HepG2 (cell line): ENCODE results near the gene THY1. TPM values are rescaled to one million over a fixed set of nuclear protein-coding genes. Genes with fewer than 3 reads are reported as not detected.

ENCODE experiments used
- BHLHE40 ChIP-seq: IDR thresholded peaks from 2 replicates; pipeline ENCODE4 v1.6.1; 2011; ENCODE audit warnings: low read length, improper control_type of control experiment
- ELF3 ChIP-seq: IDR thresholded peaks from 2 replicates; pipeline ENCODE4 v1.6.1; 2016; ENCODE audit warnings: missing genetic modification reagents, missing compliant biosample characterization
- FLYWCH1 ChIP-seq: sonication (generic); formaldehyde crosslinking; IDR thresholded peaks from 2 replicates; pipeline ENCODE4 v1.8.1; 2023; ENCODE audit warnings: mild to moderate bottlenecking, missing genetic modification reagents
- GATAD1 ChIP-seq: IDR thresholded peaks from 2 replicates; pipeline ENCODE4 v1.6.1; 2016; ENCODE audit warnings: missing genetic modification reagents, missing compliant biosample characterization
- HNRNPK ChIP-seq: fragments of 200-400 bp; formaldehyde crosslinking; IDR thresholded peaks from 2 replicates; pipeline ENCODE4 v1.6.1; 2018; ENCODE audit warnings: low read length, low read depth, moderate library complexity, mild to moderate bottlenecking; ENCODE audit not compliant: poor library complexity, severe bottlenecking
- HNRNPLL ChIP-seq: fragments of 200-400 bp; formaldehyde crosslinking; IDR thresholded peaks from 2 replicates; pipeline ENCODE4 v1.6.1; 2017; ENCODE audit warnings: mild to moderate bottlenecking, low read depth, low read length; ENCODE audit not compliant: poor library complexity, severe bottlenecking
- MED13 ChIP-seq: sonication (generic); formaldehyde crosslinking; IDR thresholded peaks from 2 replicates; pipeline ENCODE4 v1.5.0; 2020; ENCODE audit warnings: missing genetic modification reagents
- MIXL1 ChIP-seq: IDR thresholded peaks from 2 replicates; pipeline ENCODE4 v1.6.1; 2016
- NKX3-1 ChIP-seq: sonication (generic); formaldehyde crosslinking; IDR thresholded peaks from 2 replicates; pipeline ENCODE4 v1.5.0; 2020; ENCODE audit warnings: missing genetic modification reagents
- POLR2G ChIP-seq: fragments of 200-400 bp; formaldehyde crosslinking; IDR thresholded peaks from 2 replicates; pipeline ENCODE4 v1.6.1; 2018; ENCODE audit warnings: mild to moderate bottlenecking, low read depth, low read length, moderate library complexity
- RBAK ChIP-seq: sonication (generic); formaldehyde crosslinking; IDR thresholded peaks from 2 replicates; pipeline ENCODE4 v1.5.1; 2020; ENCODE audit warnings: mild to moderate bottlenecking, missing genetic modification reagents
- RFX5 ChIP-seq: IDR thresholded peaks from 2 replicates; pipeline ENCODE4 v1.6.1; 2011; ENCODE audit warnings: low read depth, low read length, improper control_type of control experiment
- SETDB1 ChIP-seq: sonication (generic); formaldehyde crosslinking; IDR thresholded peaks from 2 replicates; pipeline ENCODE4 v1.5.1; 2020; ENCODE audit warnings: missing genetic modification reagents, mild to moderate bottlenecking, borderline replicate concordance
- ZBTB1 ChIP-seq: sonication (generic); formaldehyde crosslinking; IDR thresholded peaks from 2 replicates; pipeline ENCODE4 v1.4.0; 2020; ENCODE audit warnings: missing genetic modification reagents, borderline replicate concordance
- ZBTB20 ChIP-seq: sonication (generic); formaldehyde crosslinking; IDR thresholded peaks from 2 replicates; pipeline ENCODE4 v1.8.1; 2023; ENCODE audit warnings: missing genetic modification reagents, low read depth, mild to moderate bottlenecking, borderline replicate concordance
- ZFP90 ChIP-seq: sonication (generic); formaldehyde crosslinking; IDR thresholded peaks from 2 replicates; pipeline ENCODE4 v1.8.0; 2022; ENCODE audit warnings: missing genetic modification reagents, mild to moderate bottlenecking, inconsistent platforms, borderline replicate concordance
- ZNF263 ChIP-seq: sonication (generic); formaldehyde crosslinking; IDR thresholded peaks from 2 replicates; pipeline ENCODE4 v1.4.0; 2020; ENCODE audit warnings: missing genetic modification reagents
- ZNF33A ChIP-seq: sonication (generic); formaldehyde crosslinking; IDR thresholded peaks from 2 replicates; pipeline ENCODE4 v1.5.1; 2020; ENCODE audit warnings: missing genetic modification reagents, mild to moderate bottlenecking, moderate library complexity, borderline replicate concordance
- ZNF382 ChIP-seq: sonication (generic); formaldehyde crosslinking; IDR thresholded peaks from 2 replicates; pipeline ENCODE4 v1.5.0; 2020; ENCODE audit warnings: missing genetic modification reagents, mild to moderate bottlenecking, borderline replicate concordance
- ZNF589 ChIP-seq: sonication (generic); formaldehyde crosslinking; conservative IDR thresholded peaks from 2 replicates; pipeline ENCODE4 v1.8.0; 2022; ENCODE audit warnings: mild to moderate bottlenecking, moderate library complexity, missing genetic modification reagents
- ZNF761 ChIP-seq: sonication (generic); formaldehyde crosslinking; conservative IDR thresholded peaks from 2 replicates; pipeline ENCODE4 v1.4.0; 2020; ENCODE audit warnings: mild to moderate bottlenecking, missing genetic modification reagents
- ZNF816 ChIP-seq: sonication (generic); formaldehyde crosslinking; IDR thresholded peaks from 2 replicates; pipeline ENCODE4 v1.8.0; 2022; ENCODE audit warnings: missing genetic modification reagents, mild to moderate bottlenecking, borderline replicate concordance
- polyA plus RNA-seq, 8 experiments: library from polyadenylated mRNA; depleted of rRNA in 3 of 8; stranded (reverse) in 7 of 8; unstranded in 1 of 8; fragments of >200 nt; fragmentation: Illumina TruSeq in 4 of 8; extraction: Trizol in 4 of 8; gene quantifications; 2 replicates each; pipeline versions ENCODE4 v1.2.1 to v1.2.3, GENCODE V29; 2011 to 2016; ENCODE audit warnings: low read depth in 4 of 8, missing spikeins in 1 of 8, mixed read lengths in 1 of 8; ENCODE audit not compliant: insufficient read depth in 1 of 8
- total RNA-seq, 5 experiments: library from RNA; depleted of rRNA; stranded (reverse); fragments of >200 nt; fragmentation: Illumina TruSeq; extraction: Trizol; gene quantifications; 2 replicates each; pipeline ENCODE4 v1.2.3, GENCODE V29; 2016; ENCODE audit warnings: low read depth in 1 of 5
- TF ChIP-seq, protein P1 (sequence below): sonication (generic); formaldehyde crosslinking; IDR thresholded peaks from 2 replicates; pipeline ENCODE4 v1.9.0; 2021; ENCODE audit warnings: mild to moderate bottlenecking, missing genetic modification reagents
- TF ChIP-seq, protein P2 (sequence below): IDR thresholded peaks from 2 replicates; pipeline ENCODE4 v1.6.1; 2012; ENCODE audit warnings: inconsistent platforms

The THY1 gene
- total and polyA plus RNA-seq, 2 of the 13 experiments (the other 11 are each of a cell fraction or from before 2014, with no cell fraction given): not detected

DNA sequence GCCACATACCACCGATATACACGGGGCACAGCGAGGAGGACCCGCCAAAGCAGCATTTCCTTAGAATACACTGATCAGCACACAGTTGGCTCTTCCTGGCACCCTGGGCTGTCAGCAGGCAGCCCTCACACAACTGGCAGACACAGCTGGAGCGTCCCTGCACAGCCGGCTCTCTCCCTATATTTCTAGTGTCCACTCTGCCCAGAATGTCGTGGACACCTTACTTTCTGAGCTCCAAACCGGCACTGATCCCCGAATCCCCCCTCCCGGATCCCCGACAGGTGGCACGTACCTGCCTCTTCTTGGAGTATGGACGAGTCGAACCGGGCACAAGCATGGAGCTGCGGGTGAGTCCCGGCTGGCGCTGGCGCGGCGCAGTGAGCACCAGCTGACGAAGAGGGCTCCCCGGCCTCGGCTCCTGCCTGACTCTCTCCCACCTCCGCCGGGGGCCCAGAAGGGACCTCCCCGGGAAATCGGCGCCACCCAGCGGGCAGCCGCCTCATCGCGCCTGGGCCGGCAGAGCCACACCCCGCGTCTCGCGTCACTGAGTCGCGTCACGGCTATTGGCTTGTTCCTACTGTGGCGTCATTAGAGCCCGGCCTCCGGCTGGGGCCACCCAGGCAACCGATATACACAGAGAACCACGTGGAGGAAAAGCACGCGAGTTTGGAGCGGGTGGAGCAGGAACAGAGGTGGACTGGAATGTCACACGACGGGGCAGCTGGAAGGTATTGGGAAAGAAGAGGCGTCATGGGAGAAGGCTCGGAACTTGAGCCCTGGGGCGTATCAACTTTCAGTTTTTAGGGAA is 41.6 kb downstream of the THY1 start, which contains the start of gene USP2 (continued):
- TF ChIP-seq BHLHE40 (peak; percentile 8; the same call in 1 of the 2 replicates), HNRNPLL (peak; percentile 55), RFX5 (peak; percentile 70; the same call in 1 of the 2 replicates), ZNF589 (CRISPR knock-in tag) (peak; percentile 39; the same call in 1 of the 2 replicates), ZNF33A (CRISPR knock-in tag) (0 out of 2 replicates have a peak, but pooled peaks have one; percentile 86), ZBTB1 (CRISPR knock-in tag) (no peak), POLR2G (peak; percentile 65; the same call in 1 of the 2 replicates), RBAK (no peak), ZNF761 (CRISPR knock-in tag) (no peak; the same call in 1 of the 2 replicates), ZNF816 (CRISPR knock-in tag) (peak; percentile 74; the same call in 1 of the 2 replicates), SETDB1 (CRISPR knock-in tag) (no peak), FLYWCH1 (CRISPR knock-in tag) (no peak), ZNF263 (CRISPR knock-in tag) (peak; percentile 80), MED13 (CRISPR knock-in tag) (0 out of 2 replicates have a peak, but pooled peaks have one; percentile 8), NKX3-1 (CRISPR knock-in tag) (peak; percentile 63; the same call in 1 of the 2 replicates), MIXL1 (CRISPR knock-in tag) (peak; percentile 32), GATAD1 (CRISPR knock-in tag) (peak; percentile 77), ELF3 (CRISPR knock-in tag) (peak; percentile 77), ZBTB20 (CRISPR knock-in tag) (peak; percentile 45; the same call in 1 of the 2 replicates), ZNF382 (CRISPR knock-in tag) (no peak), ZFP90 (CRISPR knock-in tag) (no peak; the same call in 1 of the 2 replicates), HNRNPK (no peak)
- TF ChIP-seq, protein P1, sequence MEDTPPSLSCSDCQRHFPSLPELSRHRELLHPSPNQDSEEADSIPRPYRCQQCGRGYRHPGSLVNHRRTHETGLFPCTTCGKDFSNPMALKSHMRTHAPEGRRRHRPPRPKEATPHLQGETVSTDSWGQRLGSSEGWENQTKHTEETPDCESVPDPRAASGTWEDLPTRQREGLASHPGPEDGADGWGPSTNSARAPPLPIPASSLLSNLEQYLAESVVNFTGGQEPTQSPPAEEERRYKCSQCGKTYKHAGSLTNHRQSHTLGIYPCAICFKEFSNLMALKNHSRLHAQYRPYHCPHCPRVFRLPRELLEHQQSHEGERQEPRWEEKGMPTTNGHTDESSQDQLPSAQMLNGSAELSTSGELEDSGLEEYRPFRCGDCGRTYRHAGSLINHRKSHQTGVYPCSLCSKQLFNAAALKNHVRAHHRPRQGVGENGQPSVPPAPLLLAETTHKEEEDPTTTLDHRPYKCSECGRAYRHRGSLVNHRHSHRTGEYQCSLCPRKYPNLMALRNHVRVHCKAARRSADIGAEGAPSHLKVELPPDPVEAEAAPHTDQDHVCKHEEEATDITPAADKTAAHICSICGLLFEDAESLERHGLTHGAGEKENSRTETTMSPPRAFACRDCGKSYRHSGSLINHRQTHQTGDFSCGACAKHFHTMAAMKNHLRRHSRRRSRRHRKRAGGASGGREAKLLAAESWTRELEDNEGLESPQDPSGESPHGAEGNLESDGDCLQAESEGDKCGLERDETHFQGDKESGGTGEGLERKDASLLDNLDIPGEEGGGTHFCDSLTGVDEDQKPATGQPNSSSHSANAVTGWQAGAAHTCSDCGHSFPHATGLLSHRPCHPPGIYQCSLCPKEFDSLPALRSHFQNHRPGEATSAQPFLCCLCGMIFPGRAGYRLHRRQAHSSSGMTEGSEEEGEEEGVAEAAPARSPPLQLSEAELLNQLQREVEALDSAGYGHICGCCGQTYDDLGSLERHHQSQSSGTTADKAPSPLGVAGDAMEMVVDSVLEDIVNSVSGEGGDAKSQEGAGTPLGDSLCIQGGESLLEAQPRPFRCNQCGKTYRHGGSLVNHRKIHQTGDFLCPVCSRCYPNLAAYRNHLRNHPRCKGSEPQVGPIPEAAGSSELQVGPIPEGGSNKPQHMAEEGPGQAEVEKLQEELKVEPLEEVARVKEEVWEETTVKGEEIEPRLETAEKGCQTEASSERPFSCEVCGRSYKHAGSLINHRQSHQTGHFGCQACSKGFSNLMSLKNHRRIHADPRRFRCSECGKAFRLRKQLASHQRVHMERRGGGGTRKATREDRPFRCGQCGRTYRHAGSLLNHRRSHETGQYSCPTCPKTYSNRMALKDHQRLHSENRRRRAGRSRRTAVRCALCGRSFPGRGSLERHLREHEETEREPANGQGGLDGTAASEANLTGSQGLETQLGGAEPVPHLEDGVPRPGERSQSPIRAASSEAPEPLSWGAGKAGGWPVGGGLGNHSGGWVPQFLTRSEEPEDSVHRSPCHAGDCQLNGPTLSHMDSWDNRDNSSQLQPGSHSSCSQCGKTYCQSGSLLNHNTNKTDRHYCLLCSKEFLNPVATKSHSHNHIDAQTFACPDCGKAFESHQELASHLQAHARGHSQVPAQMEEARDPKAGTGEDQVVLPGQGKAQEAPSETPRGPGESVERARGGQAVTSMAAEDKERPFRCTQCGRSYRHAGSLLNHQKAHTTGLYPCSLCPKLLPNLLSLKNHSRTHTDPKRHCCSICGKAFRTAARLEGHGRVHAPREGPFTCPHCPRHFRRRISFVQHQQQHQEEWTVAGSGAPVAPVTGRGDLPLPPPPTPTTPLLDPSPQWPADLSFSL (CRISPR knock-in tag): 0 out of 2 replicates have a peak, but pooled peaks have one; percentile 33
- TF ChIP-seq, protein P2, sequence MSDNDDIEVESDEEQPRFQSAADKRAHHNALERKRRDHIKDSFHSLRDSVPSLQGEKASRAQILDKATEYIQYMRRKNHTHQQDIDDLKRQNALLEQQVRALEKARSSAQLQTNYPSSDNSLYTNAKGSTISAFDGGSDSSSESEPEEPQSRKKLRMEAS: peak; percentile 100
